GM18505 (cell line): ENCODE data around the gene DYNC1LI1.
A peak's percentile ranks its signal among the peaks of the same experiment; 100 is the strongest.

Source experiments
- ATAC-seq: cut with Tn5 transposase; IDR thresholded peaks from one replicate; pipeline ENCODE4 v1.9.1; 2021; ENCODE audit not compliant: unreplicated experiment
- POLR2A ChIP-seq: IDR thresholded peaks from 4 replicates; pipeline ENCODE4 v1.6.1; 2011; ENCODE audit warnings: borderline replicate concordance; ENCODE audit not compliant: insufficient read depth, insufficient read length; ENCODE audit errors: extremely low read depth

The DYNC1LI1 gene

GRCh38 chr3:32571192-32571485 is 481 bp upstream of the DYNC1LI1 start:
- no peak for ATAC-seq

GRCh38 chr3:32569540-32570420 is 878 bp downstream of the DYNC1LI1 start:
- peak; percentile 42 for ATAC-seq

More at GRCh38 chr3:32571192-32571485, 481 bp upstream of the DYNC1LI1 start:
- TF ChIP-seq POLR2A = no peak

GRCh38 chr3:32568953-32569352 is 1.7 kb downstream of the DYNC1LI1 start:
- ATAC-seq = no peak
- no peak for TF ChIP-seq POLR2A

More at GRCh38 chr3:32569540-32570420, 878 bp downstream of the DYNC1LI1 start:
- TF ChIP-seq POLR2A = no peak

- no peak for TF ChIP-seq POLR2A
- no peak for ATAC-seq
Measured at GRCh38 chr3:32564195-32564594, 6.5 kb downstream of the DYNC1LI1 start.

- ATAC-seq = no peak
- TF ChIP-seq POLR2A = no peak
Measured at GRCh38 chr3:32562640-32563039, 8.0 kb downstream of the DYNC1LI1 start.

- TF ChIP-seq POLR2A = no peak
- ATAC-seq = no peak
Measured at GRCh38 chr3:32557640-32558352, 12.9 kb downstream of the DYNC1LI1 start.

GRCh38 chr3:32556332-32556731 is 14.3 kb downstream of the DYNC1LI1 start:
- TF ChIP-seq POLR2A = no peak
- no peak for ATAC-seq

GRCh38 chr3:32553973-32554372 is 16.7 kb downstream of the DYNC1LI1 start:
- no peak for TF ChIP-seq POLR2A
- ATAC-seq = no peak

GRCh38 chr3:32553459-32553858 is 17.2 kb downstream of the DYNC1LI1 start:
- no peak for TF ChIP-seq POLR2A
- ATAC-seq = no peak

GRCh38 chr3:32552013-32552412 is 18.6 kb downstream of the DYNC1LI1 start:
- TF ChIP-seq POLR2A = no peak
- ATAC-seq = no peak

GRCh38 chr3:32551496-32551895 is 19.2 kb downstream of the DYNC1LI1 start:
- no peak for TF ChIP-seq POLR2A
- no peak for ATAC-seq

GRCh38 chr3:32551087-32551486 is 19.6 kb downstream of the DYNC1LI1 start:
- no peak for ATAC-seq
- no peak for TF ChIP-seq POLR2A

GRCh38 chr3:32545305-32545704 is 25.4 kb downstream of the DYNC1LI1 start:
- no peak for TF ChIP-seq POLR2A
- no peak for ATAC-seq

- no peak for ATAC-seq
- no peak for TF ChIP-seq POLR2A
Measured at GRCh38 chr3:32544894-32545293, 25.8 kb downstream of the DYNC1LI1 start.
